HG02798 (cell line): ENCODE results near the gene ADAM33.

ENCODE experiments used
- ATAC-seq: cut with Tn5 transposase; IDR thresholded peaks from one replicate; pipeline ENCODE4 v1.9.1; 2021; ENCODE audit warnings: mild to moderate bottlenecking; ENCODE audit not compliant: unreplicated experiment, poor library complexity

The ADAM33 gene

GRCh38 chr20:3691897-3692296 is 10.1 kb upstream of the ADAM33 start:
- ATAC-seq, result no peak

GRCh38 chr20:3691306-3691705 is 9.5 kb upstream of the ADAM33 start:
- no peak for ATAC-seq

- no peak for ATAC-seq
These were observed 8.6 kb upstream of the ADAM33 start for GRCh38 chr20:3690413-3690812.

- ATAC-seq, result no peak
These were observed 8.2 kb upstream of the ADAM33 start for GRCh38 chr20:3689978-3690377.

- no peak for ATAC-seq
These were observed 5.8 kb upstream of the ADAM33 start for GRCh38 chr20:3687655-3688054.

- no peak for ATAC-seq
These were observed 5.1 kb upstream of the ADAM33 start for GRCh38 chr20:3686867-3687321.

- ATAC-seq, result no peak
These were observed 4.6 kb upstream of the ADAM33 start for GRCh38 chr20:3686421-3686820.

- no peak for ATAC-seq
These were observed 3.5 kb upstream of the ADAM33 start for GRCh38 chr20:3685341-3685740.

- no peak for ATAC-seq
These were observed 369 bp downstream of the ADAM33 start for GRCh38 chr20:3681352-3681930.

GRCh38 chr20:3680701-3681351 is 984 bp downstream of the ADAM33 start:
- no peak for ATAC-seq

- ATAC-seq, result no peak
These were observed 1.8 kb downstream of the ADAM33 start for GRCh38 chr20:3679749-3680700.

GRCh38 chr20:3678856-3679720 is 2.7 kb downstream of the ADAM33 start:
- no peak for ATAC-seq

- no peak for ATAC-seq
These were observed 3.6 kb downstream of the ADAM33 start for GRCh38 chr20:3678198-3678597.

- ATAC-seq, result no peak
These were observed 4.1 kb downstream of the ADAM33 start for GRCh38 chr20:3677733-3678132.

- no peak for ATAC-seq
These were observed 6.6 kb downstream of the ADAM33 start for GRCh38 chr20:3674995-3675900.

GRCh38 chr20:3674447-3674846 is 7.4 kb downstream of the ADAM33 start:
- ATAC-seq, result no peak

- no peak for ATAC-seq
These were observed 8.4 kb downstream of the ADAM33 start for GRCh38 chr20:3673221-3674070.

GRCh38 chr20:3672547-3673171 is 9.2 kb downstream of the ADAM33 start:
- ATAC-seq, result no peak
